PC-3 (cell line): Measurements from ENCODE around the gene SFSWAP.
"Not testable (repeated sequence)": the region's sequence is repeated elsewhere in the genome, so short reads cannot be mapped to it uniquely, and the experiment has no call there.

ENCODE experiments used
- CTCF ChIP-seq: fragments of 300-600 bp; sonication (generic); conservative IDR thresholded peaks from 2 replicates; pipeline ENCODE4 v1.5.1; 2017; ENCODE audit warnings: antibody characterized with exemption, low read depth, mild to moderate bottlenecking, low read length
- EZH2 ChIP-seq: fragments of 300-600 bp; sonication (generic); IDR thresholded peaks from one replicate; pipeline ENCODE4 v1.6.1; 2017; ENCODE audit warnings: antibody characterized with exemption, mild to moderate bottlenecking, low read length; ENCODE audit not compliant: unreplicated experiment

DNA sequence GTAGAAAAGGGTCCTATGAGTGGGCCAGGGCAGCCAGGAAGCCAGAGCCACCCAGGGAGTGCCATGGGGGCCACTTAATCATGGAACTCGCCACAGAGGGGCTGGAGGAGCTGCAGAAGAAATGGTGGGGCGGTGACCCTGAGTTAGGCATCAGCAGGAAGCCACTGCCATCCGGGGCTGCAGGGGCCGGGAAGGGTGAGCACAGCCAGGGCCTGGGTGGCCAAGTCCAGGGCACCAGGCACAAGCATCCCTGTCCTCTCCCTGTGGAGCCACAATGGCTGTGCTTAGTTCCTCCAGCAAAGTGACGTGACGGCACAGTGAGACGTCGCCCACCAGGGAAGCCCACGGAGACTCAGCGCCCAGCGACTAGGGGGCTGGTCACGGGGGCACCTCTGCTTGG lies 44.4 kb upstream of the SFSWAP start:
- not testable (repeated sequence) for TF ChIP-seq CTCF, EZH2
